Liver (tissue), 9 donors: ENCODE data around the gene DSCAM. TPM values are rescaled to one million over a fixed set of nuclear protein-coding genes. Genes with fewer than 3 reads are reported as not detected.

Experiments used
- DNase-seq: peaks from one replicate; pipeline ENCODE4 v3.0.0-alpha.2; 2017; ENCODE audit warnings: low spot score
- H3K27ac ChIP-seq, 2 donors: one replicate each; pipeline ENCODE4 v1.7.0; 2013; ENCODE audit warnings: inconsistent platforms in 2 of 2, low read length in 2 of 2, control low read depth in 1 of 2, low read depth in 1 of 2, mild to moderate bottlenecking in 1 of 2
- H3K27me3 ChIP-seq, 4 donors: one replicate each; pipeline versions ENCODE4 v1.6.1 to v1.7.0; 2013; ENCODE audit warnings: low read length in 3 of 4, inconsistent platforms in 1 of 4, mild to moderate bottlenecking in 1 of 4, moderate library complexity in 1 of 4; ENCODE audit not compliant: control insufficient read depth in 4 of 4, insufficient read depth in 4 of 4
- H3K36me3 ChIP-seq, 4 donors: one replicate each; pipeline versions ENCODE4 v1.6.1 to v1.7.0; 2013; ENCODE audit warnings: low read length in 3 of 4, mild to moderate bottlenecking in 3 of 4, low read depth in 1 of 4, moderate library complexity in 1 of 4; ENCODE audit not compliant: control insufficient read depth in 4 of 4, insufficient read depth in 3 of 4
- H3K4me1 ChIP-seq, 4 donors: one replicate each; pipeline versions ENCODE4 v1.6.1 to v1.7.0; 2013; ENCODE audit warnings: low read length in 3 of 4, mild to moderate bottlenecking in 3 of 4, moderate library complexity in 1 of 4; ENCODE audit not compliant: control insufficient read depth in 4 of 4, insufficient read depth in 4 of 4
- H3K4me3 ChIP-seq, 3 donors: one replicate each; pipeline versions ENCODE4 v1.6.1 to v1.7.0; 2013; ENCODE audit warnings: low read length in 3 of 3, control low read depth in 1 of 3, low read depth in 1 of 3, mild to moderate bottlenecking in 1 of 3
- H3K9ac ChIP-seq, 2 donors: one replicate each; pipeline ENCODE4 v1.7.0; 2013; ENCODE audit warnings: low read length in 2 of 2, mild to moderate bottlenecking in 2 of 2, moderate library complexity in 2 of 2, control low read depth in 1 of 2, low read depth in 1 of 2
- H3K9me3 ChIP-seq, 4 donors: one replicate each; pipeline versions ENCODE4 v1.6.1 to v1.7.0; 2013; ENCODE audit warnings: low read length in 3 of 4; ENCODE audit not compliant: control insufficient read depth in 4 of 4
- EGR1 ChIP-seq, 2 donors: IDR thresholded peaks; 2 replicates each; pipeline ENCODE4 v1.6.1; 2016 to 2018; ENCODE audit warnings: antibody characterized with exemption in 2 of 2, low read depth in 2 of 2
- FOXA1 ChIP-seq: IDR thresholded peaks from 2 replicates; pipeline ENCODE4 v1.6.1; 2016; ENCODE audit warnings: antibody characterized with exemption
- FOXA2 ChIP-seq: IDR thresholded peaks from 2 replicates; pipeline ENCODE4 v1.6.1; 2016; ENCODE audit warnings: antibody characterized with exemption
- GABPA ChIP-seq, 2 donors: IDR thresholded peaks in 1 of 2; conservative IDR thresholded peaks in 1 of 2; 2 replicates each; pipeline ENCODE4 v1.6.1; 2016; ENCODE audit warnings: antibody characterized with exemption in 2 of 2, mild to moderate bottlenecking in 1 of 2, moderate library complexity in 1 of 2
- HNF4A ChIP-seq, 2 donors: conservative IDR thresholded peaks; 2 replicates each; pipeline ENCODE4 v1.6.1; 2016; ENCODE audit warnings: antibody characterized with exemption in 2 of 2, mild to moderate bottlenecking in 2 of 2
- HNF4G ChIP-seq: IDR thresholded peaks from 2 replicates; pipeline ENCODE4 v1.6.1; 2016; ENCODE audit warnings: antibody characterized with exemption
- NR2F2 ChIP-seq: IDR thresholded peaks from 2 replicates; pipeline ENCODE4 v1.6.1; 2016; ENCODE audit warnings: antibody characterized with exemption
- RAD21 ChIP-seq, 2 donors: IDR thresholded peaks; 2 replicates each; pipeline ENCODE4 v1.6.1; 2016; ENCODE audit warnings: antibody characterized with exemption in 2 of 2, mild to moderate bottlenecking in 2 of 2
- RXRA ChIP-seq, 2 donors: IDR thresholded peaks; 2 replicates each; pipeline ENCODE4 v1.6.1; 2017 to 2018; ENCODE audit warnings: antibody characterized with exemption in 2 of 2, mild to moderate bottlenecking in 1 of 2
- SP1 ChIP-seq: IDR thresholded peaks from 2 replicates; pipeline ENCODE4 v1.6.1; 2018; ENCODE audit warnings: antibody characterized with exemption, mild to moderate bottlenecking
- TAF1 ChIP-seq: conservative IDR thresholded peaks from 2 replicates; pipeline ENCODE4 v1.6.1; 2016; ENCODE audit warnings: antibody characterized with exemption, mild to moderate bottlenecking
- YY1 ChIP-seq: IDR thresholded peaks from 2 replicates; pipeline ENCODE4 v1.6.1; 2016; ENCODE audit warnings: antibody characterized with exemption, mild to moderate bottlenecking
- WGBS: extraction: QIAGEN DNeasy Blood & Tissue Kit; methylation state at CpG from one replicate; pipeline ENCODE4 v1.1.7; 2013; 5-methylcytosine and 5-hydroxymethylcytosine counted together
- polyA plus RNA-seq, 2 donors: library from polyadenylated mRNA; stranded (reverse) in 1 of 2; unstranded in 1 of 2; fragments of 200-250 nt in 1 of 2; fragments of >200 nt in 1 of 2; fragmentation: Nextera tagmentation in 1 of 2; extraction: Ambion mirVana in 1 of 2; gene quantifications; one replicate each; pipeline versions ENCODE4 v1.2.1 to v1.2.3, GENCODE V29; 2013 to 2015
- total RNA-seq, 2 donors: library from RNA; depleted of rRNA; stranded (reverse); fragments of >200 nt; gene quantifications; one replicate each; pipeline ENCODE4 v1.2.3, GENCODE V29; 2014
- TF ChIP-seq, protein P1 (sequence below): IDR thresholded peaks from 2 replicates; pipeline ENCODE4 v1.6.1; 2016; ENCODE audit warnings: antibody characterized with exemption
- TF ChIP-seq, protein P2 (sequence below): IDR thresholded peaks from 2 replicates; pipeline ENCODE4 v1.6.1; 2016; ENCODE audit warnings: antibody characterized with exemption
- TF ChIP-seq, protein P3 (sequence below): IDR thresholded peaks from 2 replicates; pipeline ENCODE4 v1.6.1; 2016; ENCODE audit warnings: antibody characterized with exemption
- TF ChIP-seq, protein P4 (sequence below): fragments of 150-350 bp; IDR thresholded peaks from 2 replicates; pipeline ENCODE4 v1.5.1; 2017; ENCODE audit warnings: improper control_type of control experiment, low read depth, low read length; ENCODE audit not compliant: missing input control
- TF ChIP-seq, protein P5 (sequence below): IDR thresholded peaks from 2 replicates; pipeline ENCODE4 v1.6.1; 2016; ENCODE audit warnings: antibody characterized with exemption, mild to moderate bottlenecking
- donor health status: healthy.
- donor health status: healthy.
- donor health status: healthy.
- donor health status: healthy.
- donor health status: healthy.

Gene DSCAM
- total and polyA plus RNA-seq, 4 donors: 0.02 to 0.23 (median 0.10) TPM

DNA sequence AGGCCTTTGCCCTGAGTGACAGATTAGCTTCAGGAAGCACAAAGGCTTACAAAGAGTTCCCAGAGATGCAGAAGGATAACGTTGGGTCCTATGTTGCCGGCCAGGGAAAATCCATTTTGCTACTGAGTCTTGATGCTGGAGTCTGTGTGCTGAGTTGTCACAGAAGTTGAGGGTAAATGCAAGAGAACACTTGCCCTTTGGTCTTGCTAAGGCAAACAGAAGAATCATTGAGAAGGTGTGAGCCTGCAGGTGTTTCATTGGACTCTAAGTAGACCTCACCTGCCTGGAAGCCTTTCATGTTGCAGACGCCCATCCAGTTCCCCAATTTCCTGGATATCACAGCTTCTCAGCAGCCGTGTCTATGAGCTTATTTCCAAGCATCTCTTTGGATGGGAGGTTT, 874.5 kb downstream of the DSCAM start:
- WGBS: 26% methylated on average over 4 of the region's 4 CpGs
- Histone ChIP-seq H3K27ac (no peak overlapping the region), H3K9ac (no peak overlapping the region)

More for the DNA sequence above, 874.5 kb downstream of the DSCAM start:
- H3K36me3 ChIP-seq: no peaks in the 10 kb centered on the region
- H3K9me3 ChIP-seq: peaks cover 0 to 2% (median 0%) of the 10 kb centered on the region in 4 donors
- H3K4me1 ChIP-seq: no peaks in the 10 kb centered on the region
- no peak for DNase-seq
- H3K27me3 ChIP-seq: peaks cover 0 to 3% (median 2%) of the 10 kb centered on the region in 4 donors
- TF ChIP-seq, protein P1, sequence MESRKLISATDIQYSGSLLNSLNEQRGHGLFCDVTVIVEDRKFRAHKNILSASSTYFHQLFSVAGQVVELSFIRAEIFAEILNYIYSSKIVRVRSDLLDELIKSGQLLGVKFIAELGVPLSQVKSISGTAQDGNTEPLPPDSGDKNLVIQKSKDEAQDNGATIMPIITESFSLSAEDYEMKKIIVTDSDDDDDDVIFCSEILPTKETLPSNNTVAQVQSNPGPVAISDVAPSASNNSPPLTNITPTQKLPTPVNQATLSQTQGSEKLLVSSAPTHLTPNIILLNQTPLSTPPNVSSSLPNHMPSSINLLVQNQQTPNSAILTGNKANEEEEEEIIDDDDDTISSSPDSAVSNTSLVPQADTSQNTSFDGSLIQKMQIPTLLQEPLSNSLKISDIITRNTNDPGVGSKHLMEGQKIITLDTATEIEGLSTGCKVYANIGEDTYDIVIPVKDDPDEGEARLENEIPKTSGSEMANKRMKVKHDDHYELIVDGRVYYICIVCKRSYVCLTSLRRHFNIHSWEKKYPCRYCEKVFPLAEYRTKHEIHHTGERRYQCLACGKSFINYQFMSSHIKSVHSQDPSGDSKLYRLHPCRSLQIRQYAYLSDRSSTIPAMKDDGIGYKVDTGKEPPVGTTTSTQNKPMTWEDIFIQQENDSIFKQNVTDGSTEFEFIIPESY: no peak
- TF ChIP-seq, protein P2, sequence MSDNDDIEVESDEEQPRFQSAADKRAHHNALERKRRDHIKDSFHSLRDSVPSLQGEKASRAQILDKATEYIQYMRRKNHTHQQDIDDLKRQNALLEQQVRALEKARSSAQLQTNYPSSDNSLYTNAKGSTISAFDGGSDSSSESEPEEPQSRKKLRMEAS: no peak
- TF ChIP-seq, protein P3, sequence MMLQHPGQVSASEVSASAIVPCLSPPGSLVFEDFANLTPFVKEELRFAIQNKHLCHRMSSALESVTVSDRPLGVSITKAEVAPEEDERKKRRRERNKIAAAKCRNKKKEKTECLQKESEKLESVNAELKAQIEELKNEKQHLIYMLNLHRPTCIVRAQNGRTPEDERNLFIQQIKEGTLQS: no peak
- TF ChIP-seq HNF4A (conservative IDR thresholded peaks at IDR 0.05): no peak
- TF ChIP-seq YY1: no peak
- no peak for TF ChIP-seq HNF4G
- TF ChIP-seq EGR1 (IDR thresholded peaks at IDR 0.05; ENCODE audit: low read depth in 2 of 2): no peak
- TF ChIP-seq RAD21 (IDR thresholded peaks at IDR 0.05): no peak
- TF ChIP-seq SP1: no peak
- TF ChIP-seq, protein P4, sequence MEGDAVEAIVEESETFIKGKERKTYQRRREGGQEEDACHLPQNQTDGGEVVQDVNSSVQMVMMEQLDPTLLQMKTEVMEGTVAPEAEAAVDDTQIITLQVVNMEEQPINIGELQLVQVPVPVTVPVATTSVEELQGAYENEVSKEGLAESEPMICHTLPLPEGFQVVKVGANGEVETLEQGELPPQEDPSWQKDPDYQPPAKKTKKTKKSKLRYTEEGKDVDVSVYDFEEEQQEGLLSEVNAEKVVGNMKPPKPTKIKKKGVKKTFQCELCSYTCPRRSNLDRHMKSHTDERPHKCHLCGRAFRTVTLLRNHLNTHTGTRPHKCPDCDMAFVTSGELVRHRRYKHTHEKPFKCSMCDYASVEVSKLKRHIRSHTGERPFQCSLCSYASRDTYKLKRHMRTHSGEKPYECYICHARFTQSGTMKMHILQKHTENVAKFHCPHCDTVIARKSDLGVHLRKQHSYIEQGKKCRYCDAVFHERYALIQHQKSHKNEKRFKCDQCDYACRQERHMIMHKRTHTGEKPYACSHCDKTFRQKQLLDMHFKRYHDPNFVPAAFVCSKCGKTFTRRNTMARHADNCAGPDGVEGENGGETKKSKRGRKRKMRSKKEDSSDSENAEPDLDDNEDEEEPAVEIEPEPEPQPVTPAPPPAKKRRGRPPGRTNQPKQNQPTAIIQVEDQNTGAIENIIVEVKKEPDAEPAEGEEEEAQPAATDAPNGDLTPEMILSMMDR: no peak
- no peak for TF ChIP-seq RXRA (IDR thresholded peaks at IDR 0.05)
- TF ChIP-seq TAF1: no peak
- TF ChIP-seq FOXA1: no peak
- TF ChIP-seq NR2F2: no peak
- no peak for TF ChIP-seq GABPA (IDR thresholded peaks at IDR 0.05 in 1 of 2, conservative IDR thresholded peaks at IDR 0.05 in 1 of 2)
- no peak for TF ChIP-seq FOXA2
- TF ChIP-seq, protein P5, sequence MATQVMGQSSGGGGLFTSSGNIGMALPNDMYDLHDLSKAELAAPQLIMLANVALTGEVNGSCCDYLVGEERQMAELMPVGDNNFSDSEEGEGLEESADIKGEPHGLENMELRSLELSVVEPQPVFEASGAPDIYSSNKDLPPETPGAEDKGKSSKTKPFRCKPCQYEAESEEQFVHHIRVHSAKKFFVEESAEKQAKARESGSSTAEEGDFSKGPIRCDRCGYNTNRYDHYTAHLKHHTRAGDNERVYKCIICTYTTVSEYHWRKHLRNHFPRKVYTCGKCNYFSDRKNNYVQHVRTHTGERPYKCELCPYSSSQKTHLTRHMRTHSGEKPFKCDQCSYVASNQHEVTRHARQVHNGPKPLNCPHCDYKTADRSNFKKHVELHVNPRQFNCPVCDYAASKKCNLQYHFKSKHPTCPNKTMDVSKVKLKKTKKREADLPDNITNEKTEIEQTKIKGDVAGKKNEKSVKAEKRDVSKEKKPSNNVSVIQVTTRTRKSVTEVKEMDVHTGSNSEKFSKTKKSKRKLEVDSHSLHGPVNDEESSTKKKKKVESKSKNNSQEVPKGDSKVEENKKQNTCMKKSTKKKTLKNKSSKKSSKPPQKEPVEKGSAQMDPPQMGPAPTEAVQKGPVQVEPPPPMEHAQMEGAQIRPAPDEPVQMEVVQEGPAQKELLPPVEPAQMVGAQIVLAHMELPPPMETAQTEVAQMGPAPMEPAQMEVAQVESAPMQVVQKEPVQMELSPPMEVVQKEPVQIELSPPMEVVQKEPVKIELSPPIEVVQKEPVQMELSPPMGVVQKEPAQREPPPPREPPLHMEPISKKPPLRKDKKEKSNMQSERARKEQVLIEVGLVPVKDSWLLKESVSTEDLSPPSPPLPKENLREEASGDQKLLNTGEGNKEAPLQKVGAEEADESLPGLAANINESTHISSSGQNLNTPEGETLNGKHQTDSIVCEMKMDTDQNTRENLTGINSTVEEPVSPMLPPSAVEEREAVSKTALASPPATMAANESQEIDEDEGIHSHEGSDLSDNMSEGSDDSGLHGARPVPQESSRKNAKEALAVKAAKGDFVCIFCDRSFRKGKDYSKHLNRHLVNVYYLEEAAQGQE: no peak
- no peak overlapping the region for H3K4me3 ChIP-seq
